RWPE2 (cell line): ENCODE measurements around the gene CEACAM16.

Experiments used
- ATAC-seq: fragments of 200-7000 bp; cut with Tn5 transposase; 3 replicates; pipeline ENCODE4 v1.9.1; 2021; ENCODE audit warnings: low read depth
- DNase-seq: peaks from one replicate; pipeline ENCODE4 v3.0.0-alpha.2; 2020; ENCODE audit warnings: low spot score
- H3K27ac ChIP-seq: fragments of 450-650 bp; 2 replicates; pipeline ENCODE4 v1.5.1; 2017; ENCODE audit warnings: mild to moderate bottlenecking; ENCODE audit not compliant: poor library complexity, severe bottlenecking
- H3K27me3 ChIP-seq: fragments of 250-450 bp; sonication (Bioruptor Pico); 2 replicates; pipeline ENCODE4 v1.5.1; 2021; ENCODE audit warnings: mild to moderate bottlenecking, moderate library complexity; ENCODE audit not compliant: insufficient read depth, poor library complexity, severe bottlenecking
- H3K36me3 ChIP-seq: fragments of 250-450 bp; sonication (Bioruptor Pico); 2 replicates; pipeline ENCODE4 v1.5.1; 2020; ENCODE audit warnings: low read depth, mild to moderate bottlenecking, moderate library complexity
- H3K4me1 ChIP-seq: fragments of 250-450 bp; sonication (Bioruptor Pico); 2 replicates; pipeline ENCODE4 v1.5.1; 2021; ENCODE audit warnings: mild to moderate bottlenecking, moderate library complexity; ENCODE audit not compliant: insufficient read depth, poor library complexity, severe bottlenecking
- H3K4me3 ChIP-seq: fragments of 250-450 bp; sonication (Bioruptor Pico); 2 replicates; pipeline ENCODE4 v1.5.1; 2021; ENCODE audit warnings: mild to moderate bottlenecking, moderate library complexity; ENCODE audit not compliant: severe bottlenecking
- H3K9me3 ChIP-seq: fragments of 250-450 bp; sonication (Bioruptor Pico); 2 replicates; pipeline ENCODE4 v1.5.1; 2021; ENCODE audit warnings: mild to moderate bottlenecking, moderate library complexity; ENCODE audit not compliant: severe bottlenecking
- TF ChIP-seq, protein P1 (sequence below): fragments of 450-650 bp; IDR thresholded peaks from one replicate; pipeline ENCODE4 v1.5.1; 2017; ENCODE audit warnings: mild to moderate bottlenecking, moderate library complexity; ENCODE audit not compliant: poor library complexity, severe bottlenecking

Gene CEACAM16

GRCh38 chr19:44657211-44657921, 41.6 kb upstream of the CEACAM16 start:
- H3K36me3 ChIP-seq: peaks cover 100% of the 10 kb centered on the region
- no peaks in the 10 kb centered on the region for H3K4me1 ChIP-seq
- H3K27me3 ChIP-seq: no peaks in the 10 kb centered on the region
- H3K9me3 ChIP-seq: no peaks in the 10 kb centered on the region
- ATAC-seq: peak; percentile 46
- H3K27ac ChIP-seq: no peak overlapping the region
- no peak for DNase-seq
- TF ChIP-seq, protein P1, sequence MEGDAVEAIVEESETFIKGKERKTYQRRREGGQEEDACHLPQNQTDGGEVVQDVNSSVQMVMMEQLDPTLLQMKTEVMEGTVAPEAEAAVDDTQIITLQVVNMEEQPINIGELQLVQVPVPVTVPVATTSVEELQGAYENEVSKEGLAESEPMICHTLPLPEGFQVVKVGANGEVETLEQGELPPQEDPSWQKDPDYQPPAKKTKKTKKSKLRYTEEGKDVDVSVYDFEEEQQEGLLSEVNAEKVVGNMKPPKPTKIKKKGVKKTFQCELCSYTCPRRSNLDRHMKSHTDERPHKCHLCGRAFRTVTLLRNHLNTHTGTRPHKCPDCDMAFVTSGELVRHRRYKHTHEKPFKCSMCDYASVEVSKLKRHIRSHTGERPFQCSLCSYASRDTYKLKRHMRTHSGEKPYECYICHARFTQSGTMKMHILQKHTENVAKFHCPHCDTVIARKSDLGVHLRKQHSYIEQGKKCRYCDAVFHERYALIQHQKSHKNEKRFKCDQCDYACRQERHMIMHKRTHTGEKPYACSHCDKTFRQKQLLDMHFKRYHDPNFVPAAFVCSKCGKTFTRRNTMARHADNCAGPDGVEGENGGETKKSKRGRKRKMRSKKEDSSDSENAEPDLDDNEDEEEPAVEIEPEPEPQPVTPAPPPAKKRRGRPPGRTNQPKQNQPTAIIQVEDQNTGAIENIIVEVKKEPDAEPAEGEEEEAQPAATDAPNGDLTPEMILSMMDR: peak; percentile 87
- no peak overlapping the region for H3K4me3 ChIP-seq

DNA sequence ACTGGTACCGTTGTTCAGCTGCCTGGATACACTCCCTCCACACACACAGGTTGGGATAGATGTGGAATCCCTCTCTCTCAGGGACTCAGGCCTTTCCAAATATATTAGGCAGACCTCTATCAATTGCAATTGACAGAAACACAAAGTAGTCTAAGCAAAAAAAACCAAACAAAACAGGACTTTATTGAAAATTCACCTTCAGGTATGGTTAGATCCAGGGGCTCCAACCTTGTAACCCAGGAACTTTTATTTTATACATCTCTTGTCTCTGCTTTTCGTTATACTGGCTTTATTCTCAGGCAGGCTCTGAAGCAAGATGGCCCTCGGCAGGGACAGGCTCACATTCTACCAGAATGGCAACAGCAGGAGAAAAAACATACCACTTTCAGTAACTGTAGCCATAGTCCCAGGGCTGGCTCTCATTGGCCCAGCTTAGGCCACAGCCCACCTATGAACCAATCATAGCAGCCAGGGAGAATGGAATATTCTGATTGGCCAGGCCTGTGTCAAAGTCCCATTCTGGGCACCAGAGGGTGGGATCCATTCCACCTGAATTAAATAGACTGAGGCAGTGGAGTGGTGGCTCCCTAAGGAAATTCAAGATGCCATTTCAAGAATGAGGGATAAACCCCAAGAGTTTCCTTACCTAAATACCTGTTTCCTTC, 40.8 kb upstream of the CEACAM16 start:
- ATAC-seq: peak; percentile 30; the same call in 1 of the 3 replicates
- Histone ChIP-seq H3K27me3 (no peaks in the 10 kb centered on the region), H3K36me3 (peaks cover 100% of the 10 kb centered on the region), H3K27ac (no peak overlapping the region), H3K9me3 (no peaks in the 10 kb centered on the region), H3K4me3 (no peak overlapping the region), H3K4me1 (no peaks in the 10 kb centered on the region)
- TF ChIP-seq, protein P1: no peak
- DNase-seq: no peak

GRCh38 chr19:44660081-44660480, 38.9 kb upstream of the CEACAM16 start:
- peaks cover 84% of the 10 kb centered on the region for H3K36me3 ChIP-seq
- H3K27ac ChIP-seq: no peak overlapping the region
- TF ChIP-seq, protein P1: no peak
- no peak for DNase-seq
- H3K9me3 ChIP-seq: no peaks in the 10 kb centered on the region
- ATAC-seq: no peak
- no peaks in the 10 kb centered on the region for H3K27me3 ChIP-seq
- no peak overlapping the region for H3K4me3 ChIP-seq
- H3K4me1 ChIP-seq: no peaks in the 10 kb centered on the region

GRCh38 chr19:44661205-44661604, 37.7 kb upstream of the CEACAM16 start:
- DNase-seq (no peak), ATAC-seq (no peak)
- H3K4me3 ChIP-seq: no peak overlapping the region
- peaks cover 73% of the 10 kb centered on the region for H3K36me3 ChIP-seq
- no peaks in the 10 kb centered on the region for H3K9me3 ChIP-seq
- H3K27ac ChIP-seq: no peak overlapping the region
- no peaks in the 10 kb centered on the region for H3K27me3 ChIP-seq
- TF ChIP-seq, protein P1: no peak
- H3K4me1 ChIP-seq: no peaks in the 10 kb centered on the region

DNA sequence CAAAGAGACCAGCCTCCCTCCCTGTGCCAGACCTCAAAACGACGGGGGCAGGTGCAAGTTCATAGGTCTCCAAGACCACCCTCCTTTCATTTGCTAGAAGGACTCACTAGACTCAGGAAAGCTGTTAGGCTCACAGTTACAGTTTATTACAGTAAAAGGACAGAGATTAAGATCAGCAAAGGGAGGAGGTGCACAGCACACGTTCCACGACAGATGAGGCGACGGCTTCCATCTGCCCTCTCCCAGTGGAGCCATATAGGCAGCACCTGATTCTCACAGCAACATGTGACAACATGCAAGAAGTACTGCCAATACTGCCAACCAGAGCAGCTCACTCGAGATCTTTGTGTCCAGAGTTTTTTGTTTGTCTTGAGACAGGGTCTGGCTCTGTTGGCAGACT, 37.0 kb upstream of the CEACAM16 start:
- TF ChIP-seq, protein P1: no peak
- Histone ChIP-seq H3K27ac (no peak overlapping the region), H3K36me3 (peaks cover 66% of the 10 kb centered on the region), H3K9me3 (no peaks in the 10 kb centered on the region), H3K27me3 (no peaks in the 10 kb centered on the region), H3K4me3 (no peak overlapping the region), H3K4me1 (no peaks in the 10 kb centered on the region)
- DNase-seq (no peak), ATAC-seq (no peak)
